Activated CD4-positive, alpha-beta T cell treated with anti-CD3 and anti-CD28 coated beads, Interleukin-2, amount 50 U/mL, for 1 hour (primary cell): Measurements from ENCODE around the gene ARPC1A.
A peak's percentile ranks its signal among the peaks of the same experiment; 100 is the strongest.
"Not testable (repeated sequence)": the region's sequence is repeated elsewhere in the genome, so short reads cannot be mapped to it uniquely, and the experiment has no call there.

Source experiments
- DNase-seq: peaks from one replicate; pipeline ENCODE4 v3.0.0-alpha.2; 2020

ARPC1A gene

DNA sequence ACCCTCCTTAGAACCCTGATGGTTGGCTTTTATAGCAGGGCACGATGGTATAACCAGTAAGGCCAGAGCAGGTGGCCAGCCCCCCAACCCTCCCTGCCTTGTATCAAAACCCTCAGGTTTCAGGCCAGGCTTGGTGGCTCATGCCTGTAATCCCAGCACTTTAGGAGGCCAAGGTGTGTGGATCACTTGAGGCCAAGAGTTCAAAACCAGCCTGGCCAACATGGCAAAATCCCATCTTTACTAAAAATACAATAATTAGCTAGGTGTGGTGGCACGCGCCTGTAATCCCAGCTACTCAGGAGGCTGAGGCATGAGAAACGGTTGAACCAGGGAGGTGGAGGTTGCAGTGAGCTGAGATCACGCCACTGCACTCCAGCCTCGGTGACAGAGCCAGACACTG lies 3.0 kb upstream of the ARPC1A start:
- DNase-seq = not testable (repeated sequence)

DNA sequence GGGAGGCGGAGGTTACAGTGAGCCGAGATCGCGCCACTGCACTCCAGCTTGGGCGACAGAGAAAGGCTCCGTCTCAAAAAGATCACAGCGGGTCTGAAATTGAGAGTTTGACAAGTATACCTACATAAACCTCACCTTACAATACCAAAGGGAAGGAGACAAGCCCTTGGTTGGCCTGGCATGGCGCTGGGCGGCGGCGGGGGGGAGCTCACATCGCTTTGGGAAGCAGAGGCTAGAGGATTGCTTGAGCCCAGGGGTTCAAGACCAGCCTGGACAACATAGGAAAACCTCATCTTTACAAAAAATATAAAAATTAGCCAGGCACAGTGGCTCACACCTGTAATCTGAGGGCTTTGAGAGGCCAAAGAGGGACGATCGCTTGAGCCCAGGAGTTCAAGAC lies 1.1 kb upstream of the ARPC1A start:
- DNase-seq = no peak

DNA sequence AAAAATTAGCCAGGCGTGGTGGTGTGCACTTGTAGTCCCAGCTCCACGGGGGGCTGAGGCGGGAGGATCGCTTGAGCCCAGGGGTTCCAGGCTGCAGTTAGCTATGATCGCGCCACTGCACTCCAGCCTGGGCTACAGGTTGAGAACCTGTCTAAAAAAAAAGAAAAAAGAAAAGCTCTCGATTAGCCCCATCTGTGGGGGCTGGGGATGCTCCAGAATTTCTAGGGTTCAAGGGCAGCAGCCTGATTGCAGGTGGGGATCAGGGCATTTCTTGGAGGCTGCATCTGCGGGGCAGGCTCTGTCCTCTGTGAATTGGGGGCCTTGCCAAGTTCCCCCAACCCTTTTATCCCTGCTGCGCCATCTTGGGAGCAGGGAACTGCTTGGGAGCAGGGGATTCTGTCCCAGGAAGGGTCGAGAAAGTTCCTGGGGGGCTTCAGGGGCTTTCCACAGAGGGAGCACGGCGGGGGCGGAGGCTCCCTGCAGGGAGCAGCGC lies 651 bp upstream of the ARPC1A start:
- no peak for DNase-seq

DNA sequence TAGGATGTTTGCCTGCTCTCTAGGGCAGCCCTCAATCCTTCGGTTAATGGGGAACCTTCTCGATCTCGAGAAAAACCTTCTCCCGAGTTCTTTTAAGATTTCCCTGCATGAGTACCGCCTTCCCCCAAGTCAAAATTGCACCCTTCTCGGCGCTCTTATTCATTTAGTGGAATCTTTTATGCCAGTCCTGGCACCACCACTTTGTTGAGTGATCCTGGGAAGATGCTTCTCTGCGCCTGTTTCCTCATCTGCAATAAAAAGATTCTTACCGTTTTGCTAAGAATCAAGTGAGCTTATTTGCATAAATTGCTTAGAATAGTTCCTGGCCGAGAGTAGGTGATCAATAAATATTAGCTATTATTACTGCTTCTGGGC lies 697 bp downstream of the ARPC1A start:
- no peak for DNase-seq

DNA sequence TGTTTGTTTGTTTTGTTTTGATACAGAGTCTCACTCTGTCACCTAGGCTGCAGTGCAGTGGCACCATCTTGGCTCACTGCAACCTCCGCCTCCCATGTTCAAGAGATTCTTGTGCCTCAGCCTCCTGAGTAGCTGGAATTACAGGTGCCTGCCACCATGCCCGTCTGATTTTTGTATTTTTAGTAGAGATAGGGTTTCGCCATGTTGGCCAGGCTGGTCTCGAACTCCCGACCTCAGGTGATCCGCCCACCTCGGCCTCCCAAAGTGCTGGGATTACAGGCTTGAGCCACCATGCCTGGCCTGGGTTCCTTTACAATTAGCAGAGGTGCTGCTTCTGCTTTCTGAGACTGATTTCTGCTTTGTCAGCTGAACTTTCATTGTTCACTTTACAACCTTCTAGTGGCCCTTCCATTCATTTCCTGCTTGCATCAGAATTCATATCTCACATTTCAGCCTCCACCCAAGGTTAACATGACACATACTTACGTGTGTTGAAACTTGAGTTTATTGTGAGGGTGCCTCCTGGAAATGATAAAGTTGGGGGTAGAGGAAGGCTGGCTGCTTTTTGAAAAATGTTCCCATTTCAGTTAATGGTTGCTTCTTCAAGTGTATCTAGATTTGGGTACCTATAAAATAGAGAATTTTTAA lies 4.7 kb downstream of the ARPC1A start:
- not testable (repeated sequence) for DNase-seq

DNA sequence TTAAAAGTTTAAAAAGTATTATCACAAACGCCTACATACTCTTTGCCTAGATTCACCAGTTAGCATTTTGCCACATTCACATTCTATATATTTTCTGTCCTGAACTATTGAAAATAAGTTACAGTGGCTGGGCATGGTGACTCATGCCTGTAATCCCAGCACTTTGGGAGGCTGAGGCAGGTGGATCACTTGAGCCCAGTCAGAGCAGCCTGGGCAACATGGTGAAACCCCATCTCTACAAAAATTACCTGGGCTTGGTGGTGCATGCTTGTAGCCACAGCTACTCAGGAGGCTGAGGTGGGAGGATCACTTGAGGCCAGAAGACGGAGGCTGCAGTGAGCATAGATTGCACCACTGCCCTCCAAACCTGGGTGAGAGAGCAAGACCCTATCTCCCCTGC lies 5.3 kb downstream of the ARPC1A start:
- no peak for DNase-seq

DNA sequence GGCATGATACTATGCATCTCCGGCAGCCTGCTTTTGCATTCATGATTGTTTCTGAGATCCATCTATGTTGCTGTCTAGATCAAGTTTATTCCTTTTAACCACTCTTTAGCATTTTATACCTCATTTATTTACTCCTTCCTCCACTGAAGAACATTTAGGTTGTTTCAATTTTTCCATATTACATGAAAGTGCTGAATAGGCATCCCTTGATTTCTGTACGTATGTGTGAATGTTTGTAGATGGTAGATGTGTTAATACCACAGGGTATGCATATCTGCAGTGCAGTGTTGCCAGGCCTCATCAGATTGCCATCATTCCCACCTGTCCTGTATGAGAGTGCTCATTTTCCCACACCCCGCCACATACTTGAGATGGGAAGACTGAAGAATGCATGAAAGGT lies 13.9 kb downstream of the ARPC1A start:
- DNase-seq = no peak

DNA sequence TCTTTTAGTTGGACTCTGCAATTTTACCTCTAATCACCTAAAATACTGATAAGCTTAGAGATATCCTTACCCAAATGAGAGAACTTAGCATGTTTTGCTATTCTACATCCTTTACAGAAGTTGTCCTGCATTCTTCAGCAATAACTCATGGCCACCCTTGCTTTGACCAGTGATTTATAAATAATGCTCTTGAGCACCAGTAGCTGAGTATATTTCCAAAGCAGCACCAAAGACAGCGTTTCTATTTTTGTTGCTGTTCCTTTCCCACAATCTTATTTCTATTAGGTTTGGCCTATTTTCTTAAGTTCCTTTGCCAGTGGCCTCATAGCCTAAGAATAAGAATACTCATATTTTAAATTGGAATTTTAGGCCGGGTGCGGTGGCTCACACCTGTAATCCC lies 15.0 kb downstream of the ARPC1A start:
- DNase-seq = no peak

DNA sequence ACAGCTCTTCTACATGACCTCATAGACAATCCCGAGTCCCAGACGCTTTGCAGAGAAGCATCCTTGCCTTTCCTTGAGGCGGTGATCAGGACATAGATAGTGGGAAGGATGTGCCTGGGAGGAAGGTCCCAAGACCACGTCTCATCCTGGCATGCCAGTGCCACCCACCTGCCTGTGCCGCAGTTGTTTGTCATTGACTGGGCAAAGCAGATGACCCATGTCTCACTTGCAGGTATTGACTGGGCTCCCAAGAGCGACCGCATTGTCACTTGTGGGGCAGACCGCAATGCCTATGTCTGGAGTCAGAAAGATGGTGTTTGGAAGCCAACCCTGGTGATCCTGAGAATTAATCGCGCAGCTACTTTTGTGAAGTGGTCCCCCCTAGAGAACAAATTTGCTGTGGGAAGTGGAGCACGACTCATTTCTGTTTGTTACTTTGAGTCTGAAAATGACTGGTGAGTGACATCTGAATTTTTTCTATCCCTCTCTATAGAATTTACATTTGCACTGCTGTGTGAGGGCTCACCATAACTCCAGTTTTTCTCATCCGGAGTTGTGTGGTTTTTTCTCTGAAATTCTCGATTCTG lies 18.5 kb downstream of the ARPC1A start:
- DNase-seq = no peak

DNA sequence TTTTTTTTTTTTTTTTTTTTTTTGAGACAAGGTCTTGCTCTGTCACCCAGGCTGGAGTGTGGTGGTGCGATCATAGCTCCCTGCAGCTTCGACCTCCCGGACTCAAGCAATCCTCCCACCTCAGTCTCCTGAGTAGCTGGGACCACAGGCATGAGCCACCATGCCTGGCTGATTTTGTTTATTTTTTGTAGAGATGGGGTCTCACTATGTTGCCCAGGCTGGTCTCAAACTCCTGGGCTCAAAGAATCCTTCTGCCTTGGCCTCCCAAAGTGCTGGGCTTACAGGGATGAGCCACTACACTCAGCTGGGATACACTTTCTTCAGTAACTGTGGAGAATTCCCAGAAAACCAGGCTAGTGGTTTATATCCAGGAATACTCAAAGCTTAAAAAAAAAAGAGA lies 24.9 kb downstream of the ARPC1A start:
- DNase-seq = not testable (repeated sequence)

DNA sequence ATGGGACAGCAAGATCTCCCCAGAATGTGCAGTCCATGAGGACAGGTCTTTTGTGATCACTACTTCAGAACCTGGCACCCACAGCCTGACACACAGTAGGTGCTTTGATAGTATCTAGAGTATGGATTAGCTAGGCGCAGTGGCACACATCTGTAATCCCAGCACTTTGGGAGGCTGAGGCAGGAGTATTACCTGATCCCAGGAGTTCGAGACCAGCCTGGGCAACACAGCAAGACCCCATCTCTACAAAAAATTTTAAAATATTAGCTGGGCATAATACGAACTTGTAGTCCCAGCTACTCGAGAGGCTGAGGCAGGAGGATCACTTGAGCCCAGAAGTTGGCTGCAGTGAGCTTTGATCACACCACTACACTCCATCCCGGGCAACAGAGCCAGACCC lies 26.5 kb downstream of the ARPC1A start:
- no peak for DNase-seq

DNA sequence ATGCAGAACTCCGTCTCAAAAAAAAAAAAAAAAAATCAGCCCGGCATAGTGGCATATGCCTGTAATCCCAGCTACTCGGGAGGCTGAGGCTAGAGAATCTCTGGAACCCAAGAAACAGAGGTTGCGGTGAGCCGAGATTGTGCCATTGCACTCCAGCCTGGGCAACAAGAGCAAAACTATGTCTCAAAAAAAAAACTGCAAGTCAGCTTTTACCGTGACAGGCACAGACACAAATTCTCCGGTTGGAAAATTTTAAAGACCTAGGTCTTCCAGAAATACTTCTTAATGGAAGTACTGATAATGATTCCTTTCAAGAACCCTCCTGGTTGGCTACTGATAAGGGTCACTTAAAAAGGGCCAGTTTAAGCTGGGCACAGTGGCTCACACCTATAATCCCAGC lies 29.4 kb downstream of the ARPC1A start:
- no peak for DNase-seq

DNA sequence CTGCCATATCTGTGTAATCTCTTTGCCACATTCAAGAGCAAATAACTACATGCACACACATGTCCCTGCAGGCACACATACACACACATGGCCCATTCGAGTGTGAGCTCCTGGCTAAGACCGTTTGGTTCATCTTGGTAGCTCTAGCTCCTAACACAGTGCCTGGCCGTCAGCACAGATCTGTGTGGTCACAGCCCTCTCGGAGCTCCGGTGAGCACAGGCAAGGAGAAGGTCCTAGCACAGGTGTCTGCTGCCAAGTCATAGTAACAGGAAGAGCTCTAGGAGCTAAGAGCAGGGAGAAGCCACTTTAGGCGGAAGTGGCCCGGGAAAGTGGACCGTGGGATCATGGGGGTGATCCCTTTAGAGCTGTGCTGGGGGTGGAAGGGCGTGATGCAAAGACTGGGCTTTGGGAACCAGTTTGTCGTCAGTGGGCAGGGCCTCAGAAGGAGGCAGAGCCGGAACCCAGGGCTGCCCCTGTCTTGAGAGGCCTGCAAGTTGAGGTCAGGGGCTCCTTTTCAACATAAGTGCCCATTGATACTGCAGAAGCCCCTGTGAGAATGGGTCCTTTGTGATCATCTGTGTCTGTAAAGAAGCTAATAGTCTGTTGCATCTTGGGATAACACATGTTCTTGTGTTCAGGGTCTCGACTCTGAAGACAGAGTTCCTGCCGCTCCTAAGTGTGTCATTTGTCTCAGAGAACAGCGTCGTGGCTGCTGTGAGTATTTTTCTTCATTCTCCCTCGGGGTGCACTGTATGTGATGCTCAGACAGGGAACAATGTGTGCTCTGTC lies 32.2 kb downstream of the ARPC1A start:
- no peak for DNase-seq

DNA sequence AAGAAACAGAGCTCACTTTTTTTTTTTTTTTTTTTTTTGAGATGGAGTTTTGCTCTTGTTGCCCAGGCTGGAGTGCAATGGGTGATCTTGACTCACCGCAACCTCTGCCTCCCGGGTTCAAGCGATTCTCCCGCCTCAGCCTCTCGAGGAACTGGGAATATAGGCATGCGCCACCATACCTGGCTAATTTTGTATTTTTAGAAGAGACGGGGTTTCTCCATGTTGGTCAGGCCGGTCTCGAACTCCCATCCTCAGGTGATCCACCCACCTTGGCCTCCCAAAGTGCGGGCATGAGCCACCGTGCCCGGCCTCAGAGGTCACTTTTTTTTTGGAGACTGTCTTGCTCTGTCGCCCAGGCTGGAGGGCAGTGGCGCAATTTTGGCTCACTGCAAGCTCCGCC lies 32.8 kb downstream of the ARPC1A start:
- not testable (repeated sequence) for DNase-seq

DNA sequence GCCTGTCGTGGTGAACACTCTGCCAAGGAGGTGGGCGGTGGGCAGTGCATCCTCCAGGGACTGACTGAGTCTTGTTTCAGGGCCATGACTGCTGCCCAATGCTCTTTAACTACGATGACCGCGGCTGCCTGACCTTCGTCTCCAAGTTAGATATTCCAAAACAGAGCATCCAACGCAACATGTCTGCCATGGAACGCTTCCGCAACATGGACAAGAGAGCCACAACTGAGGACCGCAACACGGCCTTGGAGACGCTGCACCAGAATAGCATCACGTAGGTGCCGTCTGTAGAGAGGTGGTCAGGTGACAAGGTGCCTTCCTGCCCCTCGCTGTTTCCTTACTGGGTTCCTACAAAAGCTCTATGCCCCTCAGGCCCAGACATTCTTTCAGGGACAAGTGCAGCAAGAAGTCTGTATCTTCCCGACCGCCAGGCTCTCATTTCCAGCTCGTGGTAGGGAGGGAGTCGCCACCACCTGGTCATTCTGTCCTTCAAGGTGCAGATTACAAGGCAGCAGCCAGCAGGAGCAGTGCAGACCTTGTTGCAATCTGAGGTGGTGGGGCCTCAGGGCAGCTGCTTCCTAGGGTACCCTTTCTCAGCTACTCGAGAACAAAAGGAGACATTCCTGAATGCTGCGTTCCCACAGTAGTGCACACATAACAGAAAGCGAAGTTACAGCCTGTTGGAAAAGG lies 33.9 kb downstream of the ARPC1A start:
- no peak for DNase-seq

DNA sequence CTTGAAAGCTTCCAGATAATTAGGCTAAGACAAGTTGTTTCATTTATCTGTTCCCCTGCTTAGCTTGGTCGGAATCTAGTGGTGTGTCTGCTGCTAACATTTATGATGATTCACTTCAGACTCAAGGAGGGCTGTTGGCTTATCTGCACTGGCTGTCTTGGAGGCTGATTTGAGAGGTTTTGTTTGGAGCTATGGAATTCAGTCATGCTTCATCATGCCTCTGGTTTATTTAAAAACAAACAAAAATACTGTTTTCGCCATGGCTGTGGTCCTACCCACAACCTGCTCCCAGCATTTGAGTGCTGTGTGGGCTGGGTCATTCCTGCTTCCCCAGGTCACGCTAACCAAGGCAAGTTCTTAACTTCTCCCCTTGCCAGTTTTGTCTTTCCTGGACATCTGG lies 37.1 kb downstream of the ARPC1A start:
- no peak for DNase-seq

DNA sequence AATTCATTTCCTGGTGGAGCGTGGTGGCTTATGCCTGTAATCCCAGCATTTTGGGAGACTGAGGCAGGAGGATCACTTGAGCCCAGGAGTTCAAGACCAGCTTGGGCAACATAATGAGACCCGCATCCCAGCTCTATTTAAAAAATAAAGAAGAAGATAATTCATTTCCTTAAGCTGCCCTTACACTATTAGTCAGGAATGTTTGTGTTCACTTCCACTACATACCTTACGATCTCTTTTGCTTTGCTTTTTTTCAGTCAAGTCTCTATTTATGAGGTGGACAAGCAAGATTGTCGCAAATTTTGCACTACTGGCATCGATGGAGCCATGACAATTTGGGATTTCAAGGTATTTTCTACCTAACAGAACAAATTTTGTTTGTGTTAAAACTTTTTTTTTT lies 37.6 kb downstream of the ARPC1A start:
- no peak for DNase-seq

DNA sequence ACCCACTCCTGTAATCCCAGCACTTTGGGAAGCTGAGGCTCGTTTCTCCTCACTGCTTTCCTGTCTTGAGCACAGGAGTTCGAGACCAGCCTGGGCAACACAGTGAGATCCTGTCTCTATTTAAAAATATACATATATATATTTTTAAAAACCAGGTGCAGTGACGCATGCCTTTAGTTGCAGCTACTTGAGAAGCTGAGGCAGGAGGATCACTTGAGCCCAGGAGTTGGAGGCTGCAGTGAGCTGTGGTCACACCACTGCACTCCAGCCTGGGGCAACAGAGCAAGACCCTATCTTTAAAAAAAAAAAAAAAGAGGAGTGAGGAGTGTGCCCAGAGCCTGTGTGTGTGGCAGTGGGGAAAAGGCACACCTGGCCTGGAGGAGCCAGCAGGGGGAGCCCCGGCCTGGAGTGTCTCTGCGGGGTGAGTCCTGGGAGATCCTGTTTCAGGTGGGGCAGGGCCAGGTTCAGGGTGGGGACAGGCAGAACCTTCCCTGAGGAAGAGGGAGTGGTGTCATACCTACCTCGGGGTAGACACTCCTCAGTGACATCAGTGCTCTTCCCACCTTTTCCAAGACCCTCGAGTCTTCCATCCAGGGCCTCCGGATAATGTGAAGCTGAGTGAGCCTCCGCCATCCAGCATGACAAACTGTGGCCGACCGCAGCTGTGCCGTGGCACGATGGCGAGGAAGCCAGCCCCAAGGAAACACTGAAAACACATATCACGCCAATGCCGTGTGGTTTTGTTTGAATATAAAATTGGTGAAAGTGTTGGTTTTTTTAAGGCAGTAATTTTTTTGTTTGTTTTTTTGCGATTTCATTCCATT lies 39.8 kb downstream of the ARPC1A start:
- peak; percentile 76 for DNase-seq

DNA sequence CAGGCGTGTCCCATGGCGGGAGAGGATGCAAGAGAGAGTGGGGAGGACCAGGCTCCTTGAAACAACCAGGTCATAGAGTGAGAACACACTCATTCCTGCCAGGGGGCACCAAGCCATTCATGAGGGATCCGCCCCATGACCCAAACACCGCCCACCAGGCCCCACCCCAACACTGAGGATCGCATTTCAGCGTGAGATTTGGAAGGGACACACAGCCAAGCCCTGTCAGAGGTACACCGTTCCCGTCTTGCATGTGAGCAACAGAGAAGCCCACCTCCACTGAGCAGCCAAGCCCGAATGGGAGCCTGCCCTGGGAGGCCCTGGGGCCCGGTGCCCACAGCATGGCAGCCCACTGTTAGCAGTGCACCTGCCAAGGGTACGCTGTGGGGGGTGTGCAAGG lies 40.9 kb downstream of the ARPC1A start:
- DNase-seq = no peak

DNA sequence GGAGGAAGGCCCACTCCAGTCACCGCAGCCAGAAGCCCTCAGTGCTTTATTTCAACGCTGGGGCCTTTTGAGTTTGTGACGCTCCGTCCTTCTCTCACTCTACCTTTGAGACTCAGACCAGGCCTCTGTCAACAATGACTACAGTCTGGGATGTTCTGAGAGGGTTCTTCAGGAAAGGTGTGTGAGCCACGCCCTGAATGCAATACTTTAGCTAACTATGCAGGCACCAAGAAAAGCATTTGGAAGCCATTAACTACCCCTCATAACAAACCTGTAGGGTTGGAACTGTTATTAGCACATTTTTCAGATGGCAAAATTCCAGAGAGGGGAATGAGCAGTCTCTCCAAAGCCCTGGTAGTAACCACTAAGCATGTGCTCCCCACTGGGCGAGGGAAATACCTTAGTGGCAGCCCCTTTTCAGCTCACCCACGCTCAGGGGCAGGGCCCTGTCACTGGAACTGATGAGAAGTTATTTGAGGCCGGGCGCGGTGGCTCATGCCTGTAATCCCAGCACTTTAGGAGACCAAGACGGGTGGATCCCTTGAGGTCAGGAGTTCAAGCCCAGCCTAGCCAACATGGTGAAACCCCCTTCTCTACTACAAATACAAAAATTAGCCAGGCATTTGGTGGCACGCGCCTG lies 43.2 kb downstream of the ARPC1A start:
- DNase-seq = no peak

DNA sequence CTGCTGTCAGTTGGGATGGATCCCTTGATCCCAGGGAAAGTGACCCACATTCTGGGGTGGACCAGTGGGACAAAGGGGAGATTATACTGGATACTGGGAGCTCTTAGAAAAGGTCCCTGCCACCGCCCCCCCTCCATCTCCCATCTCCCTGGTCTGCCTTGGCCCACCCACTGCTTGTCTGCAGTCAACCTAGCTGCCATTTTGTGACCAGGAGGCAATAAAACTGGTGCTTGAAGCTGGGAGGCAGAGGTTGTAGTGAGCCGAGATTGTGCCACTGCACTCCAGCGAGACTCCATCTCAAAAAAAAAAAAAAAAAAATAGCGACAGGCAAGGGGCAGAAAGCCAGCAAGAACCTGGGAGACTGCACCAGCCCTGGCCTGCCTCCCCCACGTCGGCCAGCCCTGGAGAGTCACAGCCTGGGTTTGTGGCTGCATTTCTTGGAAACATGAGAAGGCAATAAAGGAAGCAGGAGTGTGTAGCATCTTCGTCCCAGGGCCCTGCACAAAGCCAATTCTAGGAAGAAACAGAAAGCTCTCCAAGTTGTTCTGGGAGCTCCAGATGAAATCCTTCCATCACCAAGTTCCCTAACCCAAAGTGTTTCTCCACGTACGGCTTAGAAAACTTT lies 44.2 kb downstream of the ARPC1A start:
- no peak for DNase-seq
